GM12872 (cell line): ENCODE data around the gene SLC35F3.

Experiments used
- CTCF ChIP-seq: IDR thresholded peaks from 3 replicates; pipeline ENCODE4 v1.5.1; 2011; ENCODE audit warnings: low read depth, mild to moderate bottlenecking, low read length, moderate library complexity; ENCODE audit not compliant: insufficient read depth

Gene SLC35F3

GRCh38 chr1:233972951-233973635, 68.6 kb downstream of the SLC35F3 start:
- TF ChIP-seq CTCF: no peak

DNA sequence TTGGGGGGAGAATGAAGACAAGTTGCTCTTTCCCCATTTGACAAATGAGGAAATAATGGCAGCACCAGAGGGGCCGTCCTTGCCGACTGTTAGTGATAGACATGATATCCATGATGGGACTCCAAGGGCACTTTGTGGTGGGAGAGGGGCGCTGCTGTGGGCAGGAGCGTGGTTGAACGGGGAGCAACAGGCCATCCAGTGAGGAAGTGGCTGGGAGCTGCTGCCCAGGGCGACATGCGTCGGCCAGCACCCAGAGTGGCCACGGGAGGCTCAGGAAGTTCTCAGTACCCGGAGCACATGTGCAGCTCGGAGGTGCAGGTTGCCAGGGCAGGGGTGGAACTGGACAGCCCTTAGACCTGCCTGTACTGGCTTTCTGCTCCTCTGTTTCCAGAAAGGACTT, 71.0 kb downstream of the SLC35F3 start:
- TF ChIP-seq CTCF: no peak

- no peak for TF ChIP-seq CTCF
Measured at GRCh38 chr1:233981042-233981675, 76.7 kb downstream of the SLC35F3 start.

DNA sequence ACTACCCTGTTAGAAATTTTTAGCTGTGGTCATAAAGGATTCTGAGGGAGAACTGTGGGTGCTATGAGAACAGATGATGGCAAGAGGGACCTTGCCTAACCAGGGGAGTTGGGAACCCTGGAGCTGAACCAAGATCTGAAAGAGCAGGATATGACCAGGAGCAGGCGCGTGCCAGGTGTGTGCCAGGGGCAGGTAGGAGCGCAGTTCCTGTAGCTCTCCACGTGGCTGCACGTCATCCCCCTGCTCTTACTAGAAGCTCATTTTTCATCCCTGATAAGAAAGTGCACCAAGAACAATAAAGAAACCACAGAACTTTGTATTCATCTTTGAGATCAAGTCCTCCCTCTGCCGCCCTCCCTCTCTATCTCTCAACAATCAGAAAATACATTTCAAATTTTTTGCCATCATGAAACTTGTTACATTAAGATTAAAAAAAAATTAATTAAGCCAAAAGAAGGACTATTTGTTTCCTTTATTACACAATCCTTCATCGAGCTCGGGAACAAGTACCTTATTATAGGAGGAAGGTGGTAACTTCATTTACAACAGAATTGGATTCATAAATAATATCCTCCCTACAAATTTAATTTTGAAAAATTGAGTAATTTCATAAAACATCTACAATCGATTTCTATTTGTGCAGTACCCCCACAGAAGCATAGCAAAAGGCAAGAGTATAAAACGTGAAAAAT, 78.5 kb downstream of the SLC35F3 start:
- TF ChIP-seq CTCF: no peak

GRCh38 chr1:233983811-233984210, 79.3 kb downstream of the SLC35F3 start:
- TF ChIP-seq CTCF: no peak

DNA sequence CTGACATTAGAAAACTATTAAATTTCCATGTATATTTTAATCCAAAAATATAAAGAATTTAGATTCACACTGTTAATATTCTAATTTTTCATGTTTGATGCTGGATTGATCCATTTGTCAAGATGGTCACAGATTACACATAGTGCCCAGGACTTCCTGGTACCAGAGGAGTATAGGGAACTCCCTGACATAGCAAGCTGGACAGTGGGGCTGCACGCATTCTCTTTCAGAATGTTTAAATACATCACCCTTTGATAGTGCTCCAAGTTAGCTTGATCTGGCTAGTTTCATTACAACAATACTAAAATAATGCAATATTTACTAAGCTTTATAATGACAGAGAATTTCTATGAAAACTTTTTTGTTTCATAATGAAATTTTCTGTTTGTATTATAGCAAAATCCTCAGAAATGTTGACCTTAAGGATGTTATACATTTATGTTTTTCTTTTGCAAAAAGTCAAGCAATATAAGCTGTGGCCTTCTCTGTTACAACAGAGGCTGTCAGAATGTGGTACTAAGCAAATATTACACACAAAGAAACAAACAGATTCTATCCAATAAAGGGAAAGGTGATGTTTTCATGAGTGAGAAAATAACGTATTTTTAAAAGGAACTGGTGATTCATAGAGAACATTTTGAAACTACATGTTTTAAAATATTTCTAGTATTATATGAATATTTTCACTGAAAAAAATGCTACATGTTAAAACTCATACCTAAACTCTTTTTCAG, 84.7 kb downstream of the SLC35F3 start:
- no peak for TF ChIP-seq CTCF

DNA sequence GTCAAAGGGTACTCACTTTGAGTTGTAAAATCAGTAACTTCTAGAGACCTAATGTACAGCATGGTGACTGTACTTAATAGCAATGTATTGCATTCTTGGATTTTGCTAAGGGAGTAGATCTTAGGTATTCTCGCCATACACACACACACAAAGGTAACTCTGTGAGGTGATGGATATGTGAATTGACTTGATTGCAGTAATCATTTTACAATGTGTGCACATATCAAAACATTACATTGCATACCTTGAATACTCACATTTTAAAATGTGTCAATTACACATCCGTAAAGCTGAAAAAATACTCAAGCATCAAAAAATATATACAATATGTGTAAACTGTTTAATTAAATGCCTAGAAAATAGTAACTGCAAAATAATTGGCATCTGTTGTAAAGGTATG, 86.0 kb downstream of the SLC35F3 start:
- no peak for TF ChIP-seq CTCF
